PC-3 (cell line): Measurements from ENCODE around the gene E2F8.

Experiments
- CTCF ChIP-seq: fragments of 300-600 bp; sonication (generic); conservative IDR thresholded peaks from 2 replicates; pipeline ENCODE4 v1.5.1; 2017; ENCODE audit warnings: antibody characterized with exemption, low read depth, mild to moderate bottlenecking, low read length
- EZH2 ChIP-seq: fragments of 300-600 bp; sonication (generic); IDR thresholded peaks from one replicate; pipeline ENCODE4 v1.6.1; 2017; ENCODE audit warnings: antibody characterized with exemption, mild to moderate bottlenecking, low read length; ENCODE audit not compliant: unreplicated experiment
- EZH2phosphoT487 ChIP-seq: fragments of 300-600 bp; sonication (generic); IDR thresholded peaks from 2 replicates; pipeline ENCODE4 v1.6.1; 2018; ENCODE audit warnings: mild to moderate bottlenecking, antibody characterized with exemption, low read length, borderline replicate concordance

- TF ChIP-seq CTCF (no peak), EZH2 (no peak), EZH2phosphoT487 (no peak)
Observed at GRCh38 chr11:19239039-19239438, 1.7 kb downstream of the E2F8 start.
